ENCODE measurements around the gene SCGB1A1. TPM values are rescaled to one million over a fixed set of nuclear protein-coding genes. Genes with fewer than 3 reads are reported as not detected.

The SCGB1A1 gene
- polyA plus RNA-seq, 1 of the 3 experiments (the other 2 are of a cell fraction) = not detected

DNA sequence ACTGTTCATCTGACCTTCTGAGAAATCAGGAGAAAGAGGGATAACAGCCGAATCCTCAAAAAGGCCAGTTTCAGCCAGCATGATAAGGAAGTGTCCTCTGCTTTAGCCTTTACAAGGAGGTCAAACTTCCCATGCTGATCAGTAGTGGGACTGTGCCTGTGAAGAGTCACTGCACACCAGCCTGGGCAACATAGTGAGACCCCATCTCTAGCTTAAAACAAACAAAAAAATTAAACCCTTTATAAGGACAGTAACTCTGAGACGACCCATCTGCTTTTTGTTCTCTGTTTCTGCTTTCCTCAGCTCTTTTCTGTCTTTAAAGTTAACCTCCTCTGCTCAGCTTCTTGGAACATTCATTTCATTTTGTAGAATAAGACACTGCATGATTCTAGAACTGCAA is 49.7 kb downstream of the SCGB1A1 start:
- H3K9me3 ChIP-seq = no peaks in the 10 kb centered on the region
- no peak overlapping the region for H3K4me3 ChIP-seq (ENCODE audit: low read depth in 2 of 2, low read length in 1 of 2)
- H3K9ac ChIP-seq = no peak overlapping the region
- TF ChIP-seq RXRA (IDR thresholded peaks at IDR 0.05; ENCODE audit: borderline replicate concordance, low read depth) (no peak), GABPA (IDR thresholded peaks at IDR 0.05; ENCODE audit: low read depth) (no peak), RCOR1 (IDR thresholded peaks at IDR 0.05; ENCODE audit: low read length) (no peak), EP300 (IDR thresholded peaks at IDR 0.05; ENCODE audit: borderline replicate concordance in 1 of 2, low read depth in 1 of 2, low read length in 1 of 2) (no peak), GATA2 (CRISPR knock-in tag; IDR thresholded peaks at IDR 0.05) (no peak), TEAD4 (IDR thresholded peaks at IDR 0.05; ENCODE audit: borderline replicate concordance, insufficient read depth) (no peak), POLR2AphosphoS5 (IDR thresholded peaks at IDR 0.05; ENCODE audit: low read depth, low read length) (no peak), ELF1 (IDR thresholded peaks at IDR 0.05) (no peak), RFX5 (IDR thresholded peaks at IDR 0.05; ENCODE audit: low read length) (no peak), CHD2 (IDR thresholded peaks at IDR 0.05; ENCODE audit: low read length, partially characterized antibody) (no peak), NFIC (IDR thresholded peaks at IDR 0.05; ENCODE audit: borderline replicate concordance) (no peak), EZH2phosphoT487 (IDR thresholded peaks at IDR 0.05; ENCODE audit: borderline replicate concordance, low read depth) (no peak), YY1 (IDR thresholded peaks at IDR 0.05; ENCODE audit: low read depth) (no peak), TCF12 (IDR thresholded peaks at IDR 0.05) (no peak)
- TF ChIP-seq, protein P1, sequence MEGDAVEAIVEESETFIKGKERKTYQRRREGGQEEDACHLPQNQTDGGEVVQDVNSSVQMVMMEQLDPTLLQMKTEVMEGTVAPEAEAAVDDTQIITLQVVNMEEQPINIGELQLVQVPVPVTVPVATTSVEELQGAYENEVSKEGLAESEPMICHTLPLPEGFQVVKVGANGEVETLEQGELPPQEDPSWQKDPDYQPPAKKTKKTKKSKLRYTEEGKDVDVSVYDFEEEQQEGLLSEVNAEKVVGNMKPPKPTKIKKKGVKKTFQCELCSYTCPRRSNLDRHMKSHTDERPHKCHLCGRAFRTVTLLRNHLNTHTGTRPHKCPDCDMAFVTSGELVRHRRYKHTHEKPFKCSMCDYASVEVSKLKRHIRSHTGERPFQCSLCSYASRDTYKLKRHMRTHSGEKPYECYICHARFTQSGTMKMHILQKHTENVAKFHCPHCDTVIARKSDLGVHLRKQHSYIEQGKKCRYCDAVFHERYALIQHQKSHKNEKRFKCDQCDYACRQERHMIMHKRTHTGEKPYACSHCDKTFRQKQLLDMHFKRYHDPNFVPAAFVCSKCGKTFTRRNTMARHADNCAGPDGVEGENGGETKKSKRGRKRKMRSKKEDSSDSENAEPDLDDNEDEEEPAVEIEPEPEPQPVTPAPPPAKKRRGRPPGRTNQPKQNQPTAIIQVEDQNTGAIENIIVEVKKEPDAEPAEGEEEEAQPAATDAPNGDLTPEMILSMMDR (IDR thresholded peaks at IDR 0.05) = no peak
- TF ChIP-seq, protein P2, sequence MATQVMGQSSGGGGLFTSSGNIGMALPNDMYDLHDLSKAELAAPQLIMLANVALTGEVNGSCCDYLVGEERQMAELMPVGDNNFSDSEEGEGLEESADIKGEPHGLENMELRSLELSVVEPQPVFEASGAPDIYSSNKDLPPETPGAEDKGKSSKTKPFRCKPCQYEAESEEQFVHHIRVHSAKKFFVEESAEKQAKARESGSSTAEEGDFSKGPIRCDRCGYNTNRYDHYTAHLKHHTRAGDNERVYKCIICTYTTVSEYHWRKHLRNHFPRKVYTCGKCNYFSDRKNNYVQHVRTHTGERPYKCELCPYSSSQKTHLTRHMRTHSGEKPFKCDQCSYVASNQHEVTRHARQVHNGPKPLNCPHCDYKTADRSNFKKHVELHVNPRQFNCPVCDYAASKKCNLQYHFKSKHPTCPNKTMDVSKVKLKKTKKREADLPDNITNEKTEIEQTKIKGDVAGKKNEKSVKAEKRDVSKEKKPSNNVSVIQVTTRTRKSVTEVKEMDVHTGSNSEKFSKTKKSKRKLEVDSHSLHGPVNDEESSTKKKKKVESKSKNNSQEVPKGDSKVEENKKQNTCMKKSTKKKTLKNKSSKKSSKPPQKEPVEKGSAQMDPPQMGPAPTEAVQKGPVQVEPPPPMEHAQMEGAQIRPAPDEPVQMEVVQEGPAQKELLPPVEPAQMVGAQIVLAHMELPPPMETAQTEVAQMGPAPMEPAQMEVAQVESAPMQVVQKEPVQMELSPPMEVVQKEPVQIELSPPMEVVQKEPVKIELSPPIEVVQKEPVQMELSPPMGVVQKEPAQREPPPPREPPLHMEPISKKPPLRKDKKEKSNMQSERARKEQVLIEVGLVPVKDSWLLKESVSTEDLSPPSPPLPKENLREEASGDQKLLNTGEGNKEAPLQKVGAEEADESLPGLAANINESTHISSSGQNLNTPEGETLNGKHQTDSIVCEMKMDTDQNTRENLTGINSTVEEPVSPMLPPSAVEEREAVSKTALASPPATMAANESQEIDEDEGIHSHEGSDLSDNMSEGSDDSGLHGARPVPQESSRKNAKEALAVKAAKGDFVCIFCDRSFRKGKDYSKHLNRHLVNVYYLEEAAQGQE (IDR thresholded peaks at IDR 0.05; ENCODE audit: low read depth, low read length) = no peak
- TF ChIP-seq, protein P3, sequence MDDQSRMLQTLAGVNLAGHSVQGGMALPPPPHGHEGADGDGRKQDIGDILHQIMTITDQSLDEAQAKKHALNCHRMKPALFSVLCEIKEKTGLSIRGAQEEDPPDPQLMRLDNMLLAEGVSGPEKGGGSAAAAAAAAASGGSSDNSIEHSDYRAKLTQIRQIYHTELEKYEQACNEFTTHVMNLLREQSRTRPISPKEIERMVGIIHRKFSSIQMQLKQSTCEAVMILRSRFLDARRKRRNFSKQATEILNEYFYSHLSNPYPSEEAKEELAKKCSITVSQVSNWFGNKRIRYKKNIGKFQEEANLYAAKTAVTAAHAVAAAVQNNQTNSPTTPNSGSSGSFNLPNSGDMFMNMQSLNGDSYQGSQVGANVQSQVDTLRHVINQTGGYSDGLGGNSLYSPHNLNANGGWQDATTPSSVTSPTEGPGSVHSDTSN (IDR thresholded peaks at IDR 0.05) = no peak
- TF ChIP-seq, protein P4, sequence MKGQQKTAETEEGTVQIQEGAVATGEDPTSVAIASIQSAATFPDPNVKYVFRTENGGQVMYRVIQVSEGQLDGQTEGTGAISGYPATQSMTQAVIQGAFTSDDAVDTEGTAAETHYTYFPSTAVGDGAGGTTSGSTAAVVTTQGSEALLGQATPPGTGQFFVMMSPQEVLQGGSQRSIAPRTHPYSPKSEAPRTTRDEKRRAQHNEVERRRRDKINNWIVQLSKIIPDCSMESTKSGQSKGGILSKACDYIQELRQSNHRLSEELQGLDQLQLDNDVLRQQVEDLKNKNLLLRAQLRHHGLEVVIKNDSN (IDR thresholded peaks at IDR 0.05; ENCODE audit: borderline replicate concordance, low read depth) = no peak
- TF ChIP-seq, protein P5, sequence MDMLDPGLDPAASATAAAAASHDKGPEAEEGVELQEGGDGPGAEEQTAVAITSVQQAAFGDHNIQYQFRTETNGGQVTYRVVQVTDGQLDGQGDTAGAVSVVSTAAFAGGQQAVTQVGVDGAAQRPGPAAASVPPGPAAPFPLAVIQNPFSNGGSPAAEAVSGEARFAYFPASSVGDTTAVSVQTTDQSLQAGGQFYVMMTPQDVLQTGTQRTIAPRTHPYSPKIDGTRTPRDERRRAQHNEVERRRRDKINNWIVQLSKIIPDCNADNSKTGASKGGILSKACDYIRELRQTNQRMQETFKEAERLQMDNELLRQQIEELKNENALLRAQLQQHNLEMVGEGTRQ (IDR thresholded peaks at IDR 0.05; ENCODE audit: borderline replicate concordance, low read depth, low read length) = no peak
- no peaks in the 10 kb centered on the region for H3K79me2 ChIP-seq (ENCODE audit: insufficient read depth)
- H3K36me3 ChIP-seq (replicated peaks in 1 of 2; ENCODE audit: control insufficient read depth in 1 of 2, insufficient read depth in 2 of 2, low read length in 1 of 2) = no peaks in the 10 kb centered on the region
- no peaks in the 10 kb centered on the region for H4K20me1 ChIP-seq (ENCODE audit: insufficient read depth)
- no peaks in the 10 kb centered on the region for H3K9me2 ChIP-seq
- no peak overlapping the region for H3K27ac ChIP-seq (ENCODE audit: low read depth in 2 of 2, low read length in 1 of 2)
- H3K4me1 ChIP-seq (ENCODE audit: control insufficient read depth in 1 of 2, insufficient read depth in 2 of 2, low read depth in 1 of 2, low read length in 1 of 2) = peaks cover 4% of the 10 kb centered on the region in 2 experiments; a peak in 2 of 4 replicates
- CTCF ChIA-PET = interaction anchor here (1.0 to 1.8 kb wide), 5 partner anchors 18 to 74 kb away, joined by 3 to 7 read pairs (median 3); no protein-coding TSS in a partner anchor
- 85% methylated on average over 2 of the region's 2 CpGs for WGBS (ENCODE audit: low lambda C conversion rate)
- no peak for DNase-seq
- H3F3A ChIP-seq (replicated peaks; ENCODE audit: insufficient read depth) = peaks cover 17% of the 10 kb centered on the region
- H2AFZ ChIP-seq (ENCODE audit: low read depth) = no peak overlapping the region
- no peak overlapping the region for H3K4me2 ChIP-seq
- no peaks in the 10 kb centered on the region for H3K27me3 ChIP-seq (ENCODE audit: insufficient read depth)
- POLR2A ChIA-PET = no interaction called here

Data from SK-N-SH (cell line).